Testis (tissue), 3 donors: ENCODE measurements around the gene MEGF10. TPM values are rescaled to one million over a fixed set of nuclear protein-coding genes. Genes with fewer than 3 reads are reported as not detected.

Experiments used
- DNase-seq: peaks from one replicate; pipeline ENCODE4 v3.0.0-alpha.2; 2019
- H3K27ac ChIP-seq, 2 donors: fragments of 200-600 bp; sonication (generic); one replicate each; pipeline ENCODE4 v1.5.1; 2019
- H3K27me3 ChIP-seq: fragments of 200-600 bp; sonication (generic); one replicate; pipeline ENCODE4 v1.5.1; 2019
- H3K36me3 ChIP-seq: fragments of 200-600 bp; sonication (generic); one replicate; pipeline ENCODE4 v1.5.1; 2017; ENCODE audit warnings: low read depth; ENCODE audit errors: missing control alignments
- H3K4me1 ChIP-seq: fragments of 200-600 bp; sonication (generic); one replicate; pipeline ENCODE4 v1.5.1; 2019
- H3K4me3 ChIP-seq, 2 donors: fragments of 200-600 bp; sonication (generic); one replicate each; pipeline ENCODE4 v1.5.1; 2017 to 2019
- H3K9me3 ChIP-seq: fragments of 200-600 bp; sonication (generic); one replicate; pipeline ENCODE4 v1.5.1; 2017
- POLR2A ChIP-seq: fragments of 450-650 bp; IDR thresholded peaks from one replicate; pipeline ENCODE4 v1.6.1; 2017; ENCODE audit warnings: antibody characterized with exemption, mild to moderate bottlenecking, moderate library complexity
- WGBS, 2 donors: methylation state at CpG; one replicate each; pipeline ENCODE4 v1.1.5; 2018; 5-methylcytosine and 5-hydroxymethylcytosine counted together
- intact Hi-C: fragments of 100-400 bp; cut with DNase I; formaldehyde crosslinking; loops from one replicate; pipeline ENCODE4 v1.15.1; 2023; ENCODE audit warnings: low total_unique reads
- polyA plus RNA-seq: library from polyadenylated mRNA; stranded (reverse); fragments of 350-450 nt; fragmentation: Illumina TruSeq; extraction: RNeasy Lipid Tissue Mini Kit (QIAGEN cat#74804); gene quantifications from one replicate; pipeline ENCODE4 v1.2.3, GENCODE V29; 2014; ENCODE audit warnings: low read depth, low replicate concordance; ENCODE audit not compliant: insufficient read depth
- total RNA-seq, 2 donors: library from RNA; depleted of rRNA; stranded (reverse); fragments of >200 nt; gene quantifications; one replicate each; pipeline ENCODE4 v1.2.3, GENCODE V29; 2016
- TF ChIP-seq, protein P1 (sequence below), 3 experiments: fragments of 450-650 bp in 2 of 3; fragments of 200-600 bp in 1 of 3; sonication (generic) in 1 of 3; IDR thresholded peaks; one replicate each; pipeline ENCODE4 v1.5.1; 2016 to 2019; ENCODE audit warnings: antibody characterized with exemption in 3 of 3, mild to moderate bottlenecking in 2 of 3, moderate library complexity in 1 of 3

The MEGF10 gene
- total and polyA plus RNA-seq, 3 donors from 2014 or later, result 2.4 to 5.1 (median 4.6) TPM

GRCh38 chr5:127322403-127322802 is 31.8 kb downstream of the MEGF10 start:
- Histone ChIP-seq H3K4me1 (no peaks in the 10 kb centered on the region), H3K9me3 (no peaks in the 10 kb centered on the region), H3K36me3 (no peaks in the 10 kb centered on the region), H3K27ac (no peak overlapping the region), H3K4me3 (no peak overlapping the region), H3K27me3 (no peaks in the 10 kb centered on the region)
- intact Hi-C loops, result no loop called here
- no peak for DNase-seq
- WGBS, 2 donors, result 88 to 89% methylated on average over 1 of the region's 1 CpG
- TF ChIP-seq, protein P1, sequence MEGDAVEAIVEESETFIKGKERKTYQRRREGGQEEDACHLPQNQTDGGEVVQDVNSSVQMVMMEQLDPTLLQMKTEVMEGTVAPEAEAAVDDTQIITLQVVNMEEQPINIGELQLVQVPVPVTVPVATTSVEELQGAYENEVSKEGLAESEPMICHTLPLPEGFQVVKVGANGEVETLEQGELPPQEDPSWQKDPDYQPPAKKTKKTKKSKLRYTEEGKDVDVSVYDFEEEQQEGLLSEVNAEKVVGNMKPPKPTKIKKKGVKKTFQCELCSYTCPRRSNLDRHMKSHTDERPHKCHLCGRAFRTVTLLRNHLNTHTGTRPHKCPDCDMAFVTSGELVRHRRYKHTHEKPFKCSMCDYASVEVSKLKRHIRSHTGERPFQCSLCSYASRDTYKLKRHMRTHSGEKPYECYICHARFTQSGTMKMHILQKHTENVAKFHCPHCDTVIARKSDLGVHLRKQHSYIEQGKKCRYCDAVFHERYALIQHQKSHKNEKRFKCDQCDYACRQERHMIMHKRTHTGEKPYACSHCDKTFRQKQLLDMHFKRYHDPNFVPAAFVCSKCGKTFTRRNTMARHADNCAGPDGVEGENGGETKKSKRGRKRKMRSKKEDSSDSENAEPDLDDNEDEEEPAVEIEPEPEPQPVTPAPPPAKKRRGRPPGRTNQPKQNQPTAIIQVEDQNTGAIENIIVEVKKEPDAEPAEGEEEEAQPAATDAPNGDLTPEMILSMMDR (IDR thresholded peaks at IDR 0.05), result no peak
- no peak for TF ChIP-seq POLR2A

DNA sequence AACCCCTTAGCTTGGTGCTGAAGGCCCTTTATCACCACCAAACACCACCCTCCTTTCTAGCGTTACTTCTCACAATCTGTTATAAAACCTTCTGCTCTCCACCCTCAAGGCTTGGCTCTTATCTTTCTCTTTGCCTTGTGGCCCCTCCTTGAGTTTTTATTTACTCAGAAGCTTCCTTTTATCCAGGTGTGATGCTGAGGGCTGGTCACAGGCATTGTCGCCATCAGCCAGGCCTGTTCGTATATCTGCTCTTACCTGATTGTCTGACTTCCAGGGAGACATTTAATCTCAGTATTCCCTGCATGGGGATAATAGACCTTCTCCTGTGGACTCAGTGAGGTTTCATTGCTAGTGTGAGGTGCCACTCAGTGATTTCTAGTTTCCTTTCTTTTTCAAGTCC is 34.2 kb downstream of the MEGF10 start:
- intact Hi-C loops, result no loop called here
- 94 to 95% methylated on average over 3 of the region's 3 CpGs for WGBS, 2 donors

DNA sequence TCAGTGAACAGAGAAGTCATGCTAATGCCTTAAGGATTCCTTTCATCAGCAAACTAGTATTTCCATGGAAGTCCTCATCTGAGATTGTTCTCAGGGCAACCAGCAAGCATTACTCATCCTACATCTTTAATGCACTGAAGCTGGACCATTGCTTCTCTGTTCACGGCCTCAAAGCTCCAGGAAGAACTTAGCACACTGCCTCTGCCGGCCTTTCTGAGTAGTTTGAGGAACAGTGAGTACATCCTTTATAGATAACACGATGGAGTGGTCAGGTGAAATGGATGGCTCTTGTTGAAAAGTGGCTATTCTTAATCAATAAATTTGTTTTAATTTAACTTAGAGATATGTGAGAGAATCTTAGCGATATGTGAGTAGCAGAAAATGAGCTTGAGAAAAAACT is 35.8 kb downstream of the MEGF10 start:
- 62 to 70% methylated on average over 4 of the region's 4 CpGs for WGBS, 2 donors
- intact Hi-C loops, result no loop called here
- TF ChIP-seq POLR2A, result no peak
- TF ChIP-seq, protein P1 (IDR thresholded peaks at IDR 0.05), result no peak

More for the DNA sequence above, 34.2 kb downstream of the MEGF10 start:
- Histone ChIP-seq H3K4me3 (no peak overlapping the region), H3K36me3 (no peaks in the 10 kb centered on the region), H3K27me3 (no peaks in the 10 kb centered on the region), H3K4me1 (no peaks in the 10 kb centered on the region), H3K9me3 (no peaks in the 10 kb centered on the region), H3K27ac (no peak overlapping the region)
- DNase-seq, result no peak
- TF ChIP-seq POLR2A, result no peak
- TF ChIP-seq, protein P1 (IDR thresholded peaks at IDR 0.05), result no peak

DNA sequence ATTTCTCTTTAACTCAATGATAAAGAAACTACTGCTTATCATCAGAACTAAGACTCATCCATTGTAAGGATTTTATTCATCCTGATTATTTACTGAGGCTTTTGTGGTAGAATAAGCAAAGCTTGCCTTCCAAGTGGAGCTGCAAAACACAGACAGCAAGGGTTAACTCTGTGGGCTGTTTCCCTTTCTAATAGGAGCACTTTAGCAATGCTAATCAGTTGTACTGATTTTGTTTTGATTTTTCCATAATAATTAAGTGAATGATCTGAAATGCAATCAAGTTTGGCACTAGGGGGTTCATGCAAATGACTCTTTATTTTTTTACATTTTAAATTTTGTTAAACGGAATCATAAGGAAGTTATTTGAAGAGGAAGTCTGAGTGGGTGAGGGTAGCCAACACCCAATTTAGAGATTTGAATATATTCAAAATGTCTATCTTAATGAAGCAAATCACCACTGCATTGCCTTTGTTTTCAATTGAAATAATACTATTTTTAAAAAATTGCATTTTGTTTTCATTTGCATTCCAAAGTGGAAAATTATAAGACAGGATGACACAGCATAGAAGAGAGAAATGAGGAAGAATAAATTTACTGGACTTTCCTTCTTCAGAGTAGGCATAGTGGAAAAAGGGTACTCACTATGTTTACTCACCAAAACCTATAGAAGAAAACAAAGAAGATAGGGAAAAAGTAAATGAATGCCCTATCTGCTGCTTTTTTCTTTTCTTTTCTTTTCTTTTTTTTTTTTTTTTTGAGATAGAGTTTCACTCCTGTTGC is 36.6 kb downstream of the MEGF10 start:
- 74 to 77% methylated on average over 1 of the region's 1 CpG for WGBS, 2 donors
- H3K4me3 ChIP-seq, result no peak overlapping the region
- intact Hi-C loops, result no loop called here
- H3K4me1 ChIP-seq, result no peaks in the 10 kb centered on the region
- H3K27ac ChIP-seq, result no peak overlapping the region
- H3K9me3 ChIP-seq, result no peaks in the 10 kb centered on the region
- H3K36me3 ChIP-seq, result no peaks in the 10 kb centered on the region
- no peaks in the 10 kb centered on the region for H3K27me3 ChIP-seq
- TF ChIP-seq POLR2A, result no peak
- TF ChIP-seq, protein P1 (IDR thresholded peaks at IDR 0.05), result no peak
- no peak for DNase-seq

More for the DNA sequence above, 35.8 kb downstream of the MEGF10 start:
- H3K4me3 ChIP-seq, result no peak overlapping the region
- H3K36me3 ChIP-seq, result no peaks in the 10 kb centered on the region
- no peaks in the 10 kb centered on the region for H3K4me1 ChIP-seq
- no peaks in the 10 kb centered on the region for H3K27me3 ChIP-seq
- H3K27ac ChIP-seq, result no peak overlapping the region
- no peak for DNase-seq
- H3K9me3 ChIP-seq, result no peaks in the 10 kb centered on the region

GRCh38 chr5:127330116-127330515 is 39.5 kb downstream of the MEGF10 start:
- Histone ChIP-seq H3K27ac (no peak overlapping the region), H3K9me3 (no peaks in the 10 kb centered on the region), H3K36me3 (no peaks in the 10 kb centered on the region), H3K4me1 (no peaks in the 10 kb centered on the region), H3K27me3 (no peaks in the 10 kb centered on the region), H3K4me3 (no peak overlapping the region)
- TF ChIP-seq, protein P1 (IDR thresholded peaks at IDR 0.05), result no peak
- no peak for TF ChIP-seq POLR2A
- WGBS, 2 donors, result 84 to 91% methylated on average over 3 of the region's 3 CpGs
- intact Hi-C loops, result no loop called here
- no peak for DNase-seq
